GM23338 (cell line): Measurements from ENCODE around the gene CEP57. TPM values are rescaled to one million over a fixed set of nuclear protein-coding genes. Genes with fewer than 3 reads are reported as not detected.

Experiments
- ATAC-seq: fragments of 200-7000 bp; cut with Tn5 transposase; 3 replicates; pipeline ENCODE4 v1.9.1; 2020
- DNase-seq: peaks from one replicate; pipeline ENCODE4 v3.0.0-alpha.2; 2015; ENCODE audit warnings: low spot score
- H2AFZ ChIP-seq: fragments of 200-600 bp; sonication (generic); 2 replicates; pipeline ENCODE4 v1.8.0; 2016; ENCODE audit warnings: antibody characterized with exemption, mild to moderate bottlenecking, moderate library complexity
- H3F3A ChIP-seq: fragments of 200-600 bp; sonication (generic); replicated peaks from 2 replicates; pipeline ENCODE4 v1.8.0; 2017; ENCODE audit warnings: antibody characterized with exemption, mixed run types, low read depth
- H3K27ac ChIP-seq: fragments of 200-600 bp; sonication (generic); 2 replicates; pipeline ENCODE4 v1.6.1; 2016; ENCODE audit warnings: low read depth
- H3K27me3 ChIP-seq: fragments of 200-600 bp; sonication (generic); 2 replicates; pipeline ENCODE4 v1.8.0; 2016; ENCODE audit warnings: mild to moderate bottlenecking, mixed run types, moderate library complexity; ENCODE audit not compliant: insufficient read depth
- H3K36me3 ChIP-seq: fragments of 200-600 bp; sonication (generic); 2 replicates; pipeline ENCODE4 v1.8.0; 2016; ENCODE audit warnings: mild to moderate bottlenecking; ENCODE audit not compliant: insufficient read depth
- H3K4me1 ChIP-seq: fragments of 200-600 bp; sonication (generic); 2 replicates; pipeline ENCODE4 v1.8.0; 2016; ENCODE audit warnings: mild to moderate bottlenecking, moderate library complexity; ENCODE audit not compliant: insufficient read depth
- H3K4me2 ChIP-seq: fragments of 200-600 bp; sonication (generic); 2 replicates; pipeline ENCODE4 v1.7.1; 2017; ENCODE audit warnings: mixed run types
- H3K4me3 ChIP-seq: fragments of 200-600 bp; sonication (generic); 2 replicates; pipeline ENCODE4 v1.6.1; 2016; ENCODE audit warnings: mixed run types
- H3K79me2 ChIP-seq: fragments of 200-600 bp; sonication (generic); replicated peaks from 2 replicates; pipeline ENCODE4 v1.8.0; 2017; ENCODE audit warnings: mild to moderate bottlenecking; ENCODE audit not compliant: insufficient read depth
- H3K9me2 ChIP-seq: fragments of 200-600 bp; sonication (generic); 2 replicates; pipeline ENCODE4 v1.8.0; 2017; ENCODE audit not compliant: insufficient read depth
- H4K20me1 ChIP-seq: fragments of 200-600 bp; sonication (generic); replicated peaks from 2 replicates; pipeline ENCODE4 v1.8.0; 2017; ENCODE audit warnings: mild to moderate bottlenecking; ENCODE audit not compliant: insufficient read depth
- H3K27ac Mint-ChIP-seq: 2 replicates; pipeline ENCODE4 v1.8.0; 2020; ENCODE audit warnings: inconsistent platforms, mild to moderate bottlenecking, moderate library complexity, mixed read lengths
- H3K27me3 Mint-ChIP-seq: 3 replicates; pipeline ENCODE4 v1.8.0; 2022; ENCODE audit warnings: low read depth, mild to moderate bottlenecking, moderate library complexity, mixed read lengths, inconsistent platforms; ENCODE audit not compliant: insufficient read depth, poor library complexity
- H3K36me3 Mint-ChIP-seq: 3 replicates; pipeline ENCODE4 v1.8.0; 2021; ENCODE audit warnings: low read depth, mild to moderate bottlenecking, inconsistent platforms, moderate library complexity, mixed read lengths
- H3K4me1 Mint-ChIP-seq: 3 replicates; pipeline ENCODE4 v1.8.0; 2020; ENCODE audit warnings: mild to moderate bottlenecking, inconsistent platforms, mixed read lengths
- H3K4me3 Mint-ChIP-seq: 3 replicates; pipeline ENCODE4 v1.8.0; 2021; ENCODE audit warnings: moderate library complexity, mild to moderate bottlenecking, inconsistent platforms, mixed read lengths
- H3K9me3 Mint-ChIP-seq: 3 replicates; pipeline ENCODE4 v1.8.0; 2020; ENCODE audit warnings: moderate library complexity, mild to moderate bottlenecking, inconsistent platforms, mixed read lengths
- CTCF ChIP-seq, 2 experiments: fragments of 200-600 bp in 1 of 2; sonication (generic) in 1 of 2; conservative IDR thresholded peaks; 2 replicates each; pipeline versions ENCODE4 v1.5.1 to v1.6.1; 2016 to 2017; ENCODE audit warnings: antibody characterized with exemption in 2 of 2, low read depth in 2 of 2, mild to moderate bottlenecking in 2 of 2, moderate library complexity in 1 of 2
- EZH2 ChIP-seq: fragments of 200-600 bp; sonication (generic); IDR thresholded peaks from one replicate; pipeline ENCODE4 v1.8.0; 2017; ENCODE audit warnings: antibody characterized with exemption, mild to moderate bottlenecking, low read depth; ENCODE audit not compliant: unreplicated experiment
- JUNB ChIP-seq: IDR thresholded peaks from one replicate; pipeline ENCODE4 v1.6.1; 2016; ENCODE audit warnings: antibody characterized with exemption; ENCODE audit not compliant: unreplicated experiment
- STAT1 ChIP-seq: IDR thresholded peaks from one replicate; pipeline ENCODE4 v1.6.1; 2016; ENCODE audit warnings: antibody characterized with exemption; ENCODE audit not compliant: unreplicated experiment
- ZNF114 ChIP-seq: fragments of 250-450 bp; sonication (Bioruptor Pico); IDR thresholded peaks from 2 replicates; pipeline ENCODE4 v1.5.0; 2020; ENCODE audit warnings: mild to moderate bottlenecking, moderate library complexity
- ZNF462 ChIP-seq: fragments of 250-450 bp; sonication (Bioruptor Pico); IDR thresholded peaks from 2 replicates; pipeline ENCODE4 v1.5.0; 2020; ENCODE audit warnings: mild to moderate bottlenecking, moderate library complexity
- polyA plus RNA-seq: library from polyadenylated mRNA; unstranded; fragments of >200 nt; fragmentation: Nextera tagmentation; extraction: Ambion mirVana; gene quantifications from 2 replicates; pipeline ENCODE4 v1.2.1, GENCODE V29; 2016
- total RNA-seq: library from RNA; depleted of rRNA; stranded (reverse); fragments of >200 nt; shearing (Covaris generic); gene quantifications from 2 replicates; pipeline ENCODE4 v1.2.3, GENCODE V29; 2014
- TF ChIP-seq, protein P1 (sequence below): IDR thresholded peaks from 2 replicates; pipeline ENCODE4 v1.6.1; 2016; ENCODE audit warnings: antibody characterized with exemption

The CEP57 gene
- total and polyA plus RNA-seq, 2 experiments from 2014 or later = 76.2 to 124 TPM

GRCh38 chr11:95850137-95850536 is 59.8 kb downstream of the CEP57 start:
- H2AFZ ChIP-seq = no peak overlapping the region
- no peak for ATAC-seq
- H3F3A ChIP-seq = no peaks in the 10 kb centered on the region
- H3K9me2 ChIP-seq = no peaks in the 10 kb centered on the region
- no peak overlapping the region for H3K27ac ChIP-seq
- H3K27me3 ChIP-seq = no peaks in the 10 kb centered on the region
- peaks cover 9% of the 10 kb centered on the region; the same call in 2 of the 3 replicates for H3K36me3 Mint-ChIP-seq
- H3K9me3 Mint-ChIP-seq = no peaks in the 10 kb centered on the region
- H3K4me3 Mint-ChIP-seq = no peak overlapping the region
- H3K27me3 Mint-ChIP-seq = peaks cover 1% of the 10 kb centered on the region
- H3K36me3 ChIP-seq = peaks cover 3% of the 10 kb centered on the region; the same call in 1 of the 2 replicates
- TF ChIP-seq, protein P1, sequence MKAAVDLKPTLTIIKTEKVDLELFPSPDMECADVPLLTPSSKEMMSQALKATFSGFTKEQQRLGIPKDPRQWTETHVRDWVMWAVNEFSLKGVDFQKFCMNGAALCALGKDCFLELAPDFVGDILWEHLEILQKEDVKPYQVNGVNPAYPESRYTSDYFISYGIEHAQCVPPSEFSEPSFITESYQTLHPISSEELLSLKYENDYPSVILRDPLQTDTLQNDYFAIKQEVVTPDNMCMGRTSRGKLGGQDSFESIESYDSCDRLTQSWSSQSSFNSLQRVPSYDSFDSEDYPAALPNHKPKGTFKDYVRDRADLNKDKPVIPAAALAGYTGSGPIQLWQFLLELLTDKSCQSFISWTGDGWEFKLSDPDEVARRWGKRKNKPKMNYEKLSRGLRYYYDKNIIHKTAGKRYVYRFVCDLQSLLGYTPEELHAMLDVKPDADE = no peak
- TF ChIP-seq JUNB (no peak), ZNF114 (CRISPR knock-in tag) (no peak), STAT1 (no peak), ZNF462 (CRISPR knock-in tag) (no peak), EZH2 (no peak), CTCF (conservative IDR thresholded peaks at IDR 0.05; ENCODE audit: low read depth in 2 of 2) (no peak)
- no peak overlapping the region for H3K4me3 ChIP-seq
- no peaks in the 10 kb centered on the region for H3K4me1 Mint-ChIP-seq
- no peak overlapping the region for H3K27ac Mint-ChIP-seq
- no peak overlapping the region for H3K4me2 ChIP-seq
- H3K79me2 ChIP-seq = no peaks in the 10 kb centered on the region
- H3K4me1 ChIP-seq = no peaks in the 10 kb centered on the region
- no peak for DNase-seq
- H4K20me1 ChIP-seq = peaks cover 4% of the 10 kb centered on the region; the same call in 1 of the 2 replicates
